GM21723 (cell line): ENCODE data around the gene XRN2.
"Not testable (repeated sequence)": the region's sequence is repeated elsewhere in the genome, so short reads cannot be mapped to it uniquely, and the experiment has no call there.

ENCODE experiments used
- ATAC-seq: cut with Tn5 transposase; IDR thresholded peaks from one replicate; pipeline ENCODE4 v1.9.1; 2021; ENCODE audit warnings: mild to moderate bottlenecking, moderate library complexity; ENCODE audit not compliant: unreplicated experiment

Gene XRN2

DNA sequence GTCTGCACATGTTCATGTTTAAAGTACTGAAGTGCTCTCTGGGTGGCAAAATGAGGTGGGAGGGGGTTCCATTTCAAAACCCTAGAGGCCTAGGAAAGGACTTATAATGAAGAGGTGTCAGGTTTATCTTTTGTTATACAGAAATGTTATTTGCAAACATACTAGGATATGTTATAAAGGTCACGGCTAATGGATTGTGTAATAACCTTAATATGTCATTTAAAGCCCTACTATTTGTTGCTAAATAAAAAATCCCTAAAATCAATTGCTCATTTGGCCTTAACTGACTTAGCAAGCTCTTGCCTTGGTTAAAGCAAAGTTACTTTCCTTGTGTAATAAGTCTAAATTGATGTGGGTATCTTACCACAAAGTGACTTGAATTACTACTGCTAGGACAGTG is 85.4 kb downstream of the XRN2 start:
- ATAC-seq, result no peak

DNA sequence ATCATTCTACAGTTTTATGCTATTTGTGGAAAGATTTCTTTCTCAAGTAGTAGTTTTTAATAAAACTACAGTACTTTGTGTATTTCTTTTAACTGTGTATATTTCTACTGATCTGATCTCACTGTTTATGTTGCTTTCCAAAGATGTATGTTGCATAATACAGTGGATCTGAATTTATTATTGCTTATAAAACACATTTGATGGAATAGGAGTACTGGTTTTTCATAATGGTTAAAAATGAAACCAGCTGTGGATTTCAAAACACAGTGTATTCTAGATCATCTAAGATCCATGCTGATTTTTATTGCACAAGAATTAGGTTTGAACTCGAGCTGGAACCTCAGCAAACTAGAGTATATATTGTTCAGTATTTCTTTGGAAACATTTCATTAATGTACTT is 86.2 kb downstream of the XRN2 start:
- no peak for ATAC-seq

DNA sequence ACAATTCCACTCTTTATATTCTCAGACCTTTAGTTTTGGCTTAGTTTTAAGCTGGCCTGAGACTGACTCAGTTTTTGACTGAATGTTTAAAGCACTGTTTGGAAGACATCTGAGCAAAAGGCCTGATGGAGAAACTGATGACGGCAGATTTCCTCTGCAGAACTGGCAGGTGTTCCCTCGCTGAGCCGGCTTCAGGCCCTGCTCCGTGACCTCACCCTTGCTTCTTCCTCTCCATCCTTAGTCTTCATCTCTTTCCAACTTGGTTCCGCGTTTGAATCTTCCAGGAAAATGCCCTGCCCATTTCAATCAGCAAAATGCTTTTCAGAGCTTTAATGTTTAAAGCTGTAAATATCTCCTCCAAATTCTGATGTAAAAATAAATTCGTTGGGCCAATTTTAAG is 87.6 kb downstream of the XRN2 start:
- ATAC-seq, result no peak

DNA sequence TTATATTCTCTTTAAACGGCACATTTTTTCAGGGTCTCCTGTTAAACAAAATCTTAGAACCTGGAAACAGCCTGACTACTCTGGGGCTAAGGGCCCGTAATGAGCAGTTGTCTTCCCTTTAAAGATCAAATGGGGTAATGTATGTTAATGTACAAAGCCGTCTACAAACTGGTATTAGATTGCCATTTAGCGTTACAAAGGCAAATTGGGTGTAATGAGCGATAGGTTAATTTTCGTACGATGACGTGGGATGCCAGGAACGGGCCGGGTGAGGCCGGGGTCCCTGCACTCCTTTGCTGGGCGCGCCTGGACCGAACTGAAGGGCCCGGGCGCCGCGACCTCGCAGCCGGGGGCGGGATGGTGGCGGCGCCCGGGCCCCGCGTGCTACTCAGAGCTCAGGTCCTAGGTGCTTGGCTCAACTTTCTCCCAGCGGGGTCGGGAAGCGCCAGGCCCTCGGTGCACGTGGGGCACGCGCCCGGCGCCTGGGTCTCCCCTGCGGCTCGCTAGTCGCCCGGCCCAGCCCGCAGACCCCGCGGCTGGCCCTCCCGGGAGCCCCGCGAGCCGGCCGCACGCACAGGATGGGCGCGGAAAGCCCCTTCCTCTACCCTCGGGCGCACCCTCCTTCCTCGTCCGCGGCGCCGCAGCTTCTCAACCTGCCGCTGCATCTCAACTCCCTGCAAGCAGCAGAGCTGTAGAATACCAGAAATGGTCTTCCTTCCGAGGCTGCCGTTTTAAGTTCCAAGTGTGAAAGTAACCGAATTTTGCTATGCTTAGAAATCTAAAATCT is 88.2 kb downstream of the XRN2 start:
- no peak for ATAC-seq

DNA sequence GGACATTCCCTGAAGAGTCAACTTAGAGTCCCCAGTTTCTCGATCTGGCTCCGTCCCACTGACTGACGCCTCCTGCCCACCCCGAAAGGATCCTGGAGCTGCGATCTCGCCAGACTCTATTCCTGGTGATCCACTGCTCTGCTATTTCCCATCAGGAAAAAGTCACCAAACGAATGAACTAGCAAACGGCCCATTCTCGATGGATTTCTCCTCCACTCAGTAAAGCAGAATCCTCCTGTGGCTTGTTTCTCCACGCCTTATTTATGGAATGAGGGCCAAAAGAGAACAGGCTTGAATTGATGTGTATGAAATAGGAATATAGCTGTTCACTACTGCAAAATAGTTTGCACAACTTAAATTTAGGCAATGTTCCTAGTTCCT is 88.8 kb downstream of the XRN2 start:
- ATAC-seq, result no peak

DNA sequence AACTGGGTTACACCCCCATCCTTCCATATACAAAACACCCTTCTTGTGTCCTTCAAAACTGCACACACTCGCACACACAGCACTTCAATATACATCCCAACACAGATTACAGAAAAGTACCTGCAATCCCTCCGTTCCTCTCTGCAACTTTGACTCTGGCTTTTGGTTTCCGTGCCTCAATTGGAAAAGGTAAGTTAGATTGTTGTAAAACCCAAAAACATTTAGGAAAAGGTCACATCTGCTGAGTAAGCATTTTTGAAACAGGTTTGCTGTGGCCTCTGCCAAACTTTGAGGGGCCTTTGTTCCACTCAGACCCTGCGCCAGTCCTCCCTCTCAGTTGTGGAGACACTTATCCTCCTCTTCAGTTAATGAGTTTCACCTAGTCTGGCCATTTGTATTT is 90.0 kb downstream of the XRN2 start:
- no peak for ATAC-seq

DNA sequence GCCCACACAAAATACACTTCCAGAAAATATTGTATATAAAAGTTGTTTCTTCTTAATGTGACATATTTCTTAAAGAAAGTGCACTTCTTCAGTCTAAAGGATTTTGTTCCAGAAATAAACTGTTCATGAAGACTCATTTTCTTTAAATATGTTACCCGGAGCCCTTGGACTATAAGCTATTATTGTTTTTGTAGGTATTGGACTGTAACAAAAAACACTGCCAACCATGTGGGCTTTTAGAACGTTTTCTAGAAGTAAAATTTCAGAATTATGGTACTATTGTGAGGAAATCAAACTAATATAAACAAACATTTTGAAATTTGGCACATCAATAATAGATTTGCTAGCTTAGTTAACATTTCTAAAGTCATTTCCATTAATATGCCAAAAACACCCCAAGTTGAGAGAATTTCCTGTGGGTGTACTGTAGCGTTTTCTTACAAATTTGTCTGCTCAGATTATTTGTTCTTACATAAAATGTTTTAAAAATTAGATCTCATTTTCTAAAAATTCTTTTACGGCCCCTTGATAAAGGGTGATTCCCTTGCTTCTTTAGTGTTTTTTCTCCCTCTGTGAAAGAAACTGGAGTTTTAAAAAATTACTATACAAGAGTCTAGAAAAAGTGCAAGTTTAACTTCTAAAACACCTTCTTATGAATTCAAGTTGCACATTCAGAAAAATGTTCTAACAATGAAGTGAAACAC is 90.8 kb downstream of the XRN2 start:
- no peak for ATAC-seq

DNA sequence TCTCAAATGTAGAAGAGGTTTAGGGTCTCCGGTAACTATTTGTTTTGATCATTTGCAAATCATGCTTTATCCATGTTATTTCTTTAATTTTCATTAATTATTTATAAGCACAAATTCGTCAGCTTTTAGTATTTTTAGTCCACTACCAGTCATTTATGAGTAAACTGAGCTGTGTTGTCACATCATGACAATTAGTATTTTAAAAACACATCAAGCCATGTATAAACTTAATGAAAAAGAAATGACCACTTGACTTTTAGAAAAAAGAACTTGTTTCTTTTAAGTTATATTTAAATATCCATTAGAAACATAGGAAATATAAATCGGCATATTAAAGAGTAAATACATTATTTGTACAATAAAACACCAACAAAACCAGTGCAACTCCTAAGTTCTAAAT is 91.4 kb downstream of the XRN2 start:
- no peak for ATAC-seq

DNA sequence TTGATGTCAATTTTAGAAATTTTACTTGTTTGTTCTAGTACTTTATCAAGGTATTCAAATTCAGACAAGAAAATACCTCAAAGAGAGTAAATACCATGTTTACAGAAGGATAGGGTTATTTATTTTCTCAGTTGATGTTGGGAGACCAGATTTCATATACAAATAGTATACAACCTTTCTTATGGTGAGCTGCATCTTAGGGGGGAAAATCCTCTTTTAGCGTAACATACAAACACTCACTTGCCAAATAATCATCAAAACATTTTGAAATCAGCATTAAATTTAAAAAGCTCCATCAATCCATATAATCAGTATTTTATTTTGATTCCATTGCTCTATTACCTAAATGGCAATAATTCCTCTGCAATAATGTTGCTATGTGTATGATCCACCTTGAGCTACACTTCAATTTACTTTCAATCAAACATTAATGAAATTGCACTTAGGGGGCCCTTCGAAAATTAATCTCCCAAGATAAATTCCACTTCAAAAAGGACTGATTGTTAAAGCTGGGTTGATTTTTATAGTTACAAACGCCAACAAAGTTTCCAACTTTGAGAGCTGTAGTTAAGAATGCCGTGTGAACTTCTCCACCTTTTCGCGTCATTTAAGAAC is 92.0 kb downstream of the XRN2 start:
- ATAC-seq, result no peak

DNA sequence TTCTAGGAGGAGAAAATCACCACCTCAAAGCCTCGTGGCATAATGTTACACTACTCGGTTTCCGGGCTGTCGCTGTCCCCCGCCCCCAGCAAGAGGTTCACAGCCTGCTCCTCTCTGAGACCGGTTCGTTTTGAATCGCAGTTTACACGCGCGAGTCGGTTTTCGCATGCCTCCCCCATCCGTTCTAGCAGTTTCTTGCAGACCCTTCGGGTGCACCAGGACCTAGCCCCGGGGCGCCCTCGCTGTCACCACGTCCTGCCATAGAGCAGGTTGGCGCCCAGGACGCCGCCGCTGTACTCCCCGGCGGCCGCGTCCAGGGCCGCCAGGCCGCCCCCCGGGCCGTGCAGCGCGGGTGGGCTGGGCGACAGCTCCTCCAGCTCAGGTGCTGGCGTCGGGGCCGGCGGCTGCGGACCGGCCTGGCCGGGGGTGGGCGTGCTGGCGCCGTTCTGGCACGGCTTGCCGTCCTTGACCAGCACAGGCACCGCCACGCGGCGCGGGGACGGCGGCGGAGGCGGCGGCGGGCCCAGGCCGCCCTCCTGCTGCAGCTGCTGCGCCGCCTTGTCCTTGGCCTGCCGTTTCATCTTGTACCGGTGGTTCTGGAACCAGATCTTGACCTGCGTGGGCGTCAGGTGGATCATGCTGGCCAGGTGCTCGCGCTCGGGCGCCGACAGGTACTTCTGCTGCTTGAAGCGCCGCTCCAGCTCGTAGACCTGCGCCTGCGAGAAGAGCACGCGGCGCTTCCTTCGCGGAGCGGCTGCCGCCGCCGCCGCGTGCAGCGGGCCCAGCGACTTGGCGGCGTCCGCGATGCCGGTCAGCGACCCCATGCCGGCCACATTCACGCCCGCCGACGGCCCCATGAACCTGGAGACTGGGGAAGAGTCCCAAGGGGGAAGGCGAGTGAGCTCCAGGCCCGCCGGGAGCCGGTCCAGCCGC is 92.8 kb downstream of the XRN2 start:
- no peak for ATAC-seq

DNA sequence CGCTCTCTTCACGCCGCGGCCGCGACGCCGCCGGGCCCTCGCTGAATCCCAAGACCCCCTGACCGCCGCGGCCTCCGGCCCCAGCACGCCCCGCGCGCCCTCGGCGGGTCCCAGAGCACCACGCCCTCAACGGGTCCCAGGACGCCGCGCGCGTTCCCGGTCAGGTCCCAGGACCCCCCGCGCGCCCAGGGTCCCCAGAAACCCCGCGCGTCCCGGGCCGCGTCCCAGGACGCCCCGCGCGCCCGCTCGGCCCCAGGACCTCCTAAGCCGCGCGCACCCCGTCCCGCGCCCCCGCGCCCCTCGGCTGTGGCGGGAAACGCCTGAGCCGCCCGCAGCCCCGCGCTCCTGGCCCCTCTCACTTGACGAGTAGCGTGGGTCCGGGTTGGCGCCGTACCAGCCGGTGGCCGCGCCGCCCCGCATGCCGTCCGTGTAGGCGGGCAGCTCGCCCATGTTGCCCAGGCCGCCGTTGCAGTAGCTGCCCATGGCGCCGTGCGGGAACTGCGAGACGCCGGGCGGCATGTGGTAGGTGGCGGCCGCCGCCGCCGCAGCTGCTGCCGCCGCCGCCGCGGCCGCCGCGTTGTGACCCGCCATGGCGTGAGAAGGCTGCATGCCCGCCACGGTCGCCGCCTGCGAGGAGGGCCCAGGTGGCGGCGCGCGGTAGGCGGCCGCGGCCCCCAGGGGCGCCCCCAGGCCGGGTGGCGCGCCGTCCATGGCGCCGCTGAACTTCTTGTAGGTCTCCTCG is 93.6 kb downstream of the XRN2 start:
- no peak for ATAC-seq

DNA sequence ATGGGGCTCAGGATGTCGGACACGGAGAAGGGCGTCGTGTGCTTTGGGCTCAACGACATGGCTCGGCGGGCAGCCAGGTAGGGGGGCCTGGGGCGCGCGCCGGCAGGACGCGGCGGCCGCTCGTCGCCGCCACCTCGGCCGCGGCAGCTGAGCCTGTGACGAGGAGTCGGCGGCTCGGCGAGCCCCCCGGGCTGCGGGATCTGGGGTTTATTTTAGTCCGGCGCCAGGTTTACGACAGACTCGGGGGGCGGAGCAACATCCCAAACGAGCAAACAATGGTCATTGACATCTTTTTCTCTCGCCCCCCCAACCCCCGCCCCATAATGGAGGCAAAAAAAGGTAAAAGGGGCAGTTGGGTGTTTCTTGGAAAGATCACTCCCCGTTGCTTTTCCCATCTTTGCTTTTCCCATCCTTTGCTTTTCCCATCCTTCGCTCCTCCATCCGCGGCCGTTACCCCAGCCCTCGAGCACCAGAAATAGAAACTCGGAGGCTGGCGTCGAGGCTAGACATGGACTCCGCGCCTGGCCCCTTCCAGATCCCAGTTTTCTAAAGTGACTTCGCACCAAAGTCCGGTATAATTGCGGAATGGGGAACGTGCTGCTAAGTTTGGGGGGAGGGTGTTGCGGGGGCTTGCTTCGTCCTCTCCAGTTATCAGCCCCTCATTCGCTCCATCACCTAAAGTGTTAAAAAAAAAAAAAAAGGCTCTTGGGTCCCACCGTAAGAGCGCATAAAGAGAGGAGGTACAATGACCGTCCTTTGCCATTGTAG is 94.4 kb downstream of the XRN2 start, which contains the start of gene NKX2-4:
Gene NKX2-4, minus strand, starts transcription at position 186 of the 768 bp plus-strand sequence. Its CDS starts 127 bp downstream, at position 59.
- no peak for ATAC-seq

DNA sequence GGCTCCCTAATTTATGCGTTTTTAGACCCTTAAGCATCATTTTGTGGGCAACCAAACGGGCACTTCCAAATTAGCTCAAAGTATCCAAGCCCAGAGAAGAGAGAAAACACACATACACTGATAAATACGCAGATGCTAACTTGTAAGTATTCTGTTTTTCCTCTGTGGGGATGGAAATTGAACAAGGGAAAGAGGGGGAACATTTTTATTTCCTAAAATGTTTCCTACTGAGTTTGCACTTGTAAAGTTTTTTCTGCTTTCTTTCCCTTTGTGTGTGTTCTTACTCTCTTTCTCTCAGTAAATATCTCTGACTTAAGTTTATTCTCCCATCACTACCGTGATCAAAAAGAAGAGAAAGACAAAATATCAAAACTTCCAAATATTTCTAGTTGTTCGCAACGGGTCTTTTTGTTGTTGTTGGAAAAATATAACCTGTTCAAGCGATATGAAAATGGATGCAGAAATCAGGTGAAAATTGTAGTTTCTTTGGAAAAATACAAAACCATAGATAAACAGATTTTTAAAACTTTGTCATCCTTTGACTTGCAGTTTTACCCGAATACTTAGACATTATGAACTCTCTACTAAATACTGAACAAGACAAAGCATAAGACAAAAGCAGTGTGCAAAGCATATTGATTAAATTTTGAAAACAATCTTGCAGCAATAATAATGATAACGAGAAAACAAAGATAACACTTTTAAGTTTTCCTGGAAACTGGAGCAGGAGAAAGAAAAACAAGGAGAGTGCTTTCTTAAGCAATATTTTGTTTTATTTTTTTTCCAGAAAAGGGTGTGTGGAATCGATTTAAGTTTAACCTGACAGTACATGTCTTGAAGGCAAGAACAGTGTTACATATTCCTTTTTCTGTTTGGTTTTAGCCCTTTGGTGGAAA is 95.2 kb downstream of the XRN2 start:
- no peak for ATAC-seq

DNA sequence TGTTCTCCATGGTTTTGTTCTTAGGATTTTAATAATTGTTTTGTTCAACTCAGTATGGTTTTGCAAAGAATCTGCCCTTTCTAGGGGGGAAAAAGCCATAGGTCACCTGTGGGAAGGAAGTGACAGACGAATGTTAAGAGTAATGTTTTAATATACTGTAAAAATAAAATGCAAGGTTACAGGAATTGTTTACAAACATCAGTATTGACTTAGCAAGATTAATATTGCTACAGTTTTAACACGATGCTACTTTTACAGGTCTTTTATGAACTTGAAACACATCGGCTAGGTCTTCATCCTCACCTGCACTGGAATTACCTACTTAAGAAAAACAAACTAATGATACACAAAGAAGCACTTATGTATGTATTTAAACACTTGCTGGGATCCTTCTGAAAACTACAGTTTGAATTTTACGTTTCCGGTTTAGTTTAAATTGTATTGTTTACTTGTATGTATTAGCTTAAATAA is 95.9 kb downstream of the XRN2 start:
- ATAC-seq, result no peak

DNA sequence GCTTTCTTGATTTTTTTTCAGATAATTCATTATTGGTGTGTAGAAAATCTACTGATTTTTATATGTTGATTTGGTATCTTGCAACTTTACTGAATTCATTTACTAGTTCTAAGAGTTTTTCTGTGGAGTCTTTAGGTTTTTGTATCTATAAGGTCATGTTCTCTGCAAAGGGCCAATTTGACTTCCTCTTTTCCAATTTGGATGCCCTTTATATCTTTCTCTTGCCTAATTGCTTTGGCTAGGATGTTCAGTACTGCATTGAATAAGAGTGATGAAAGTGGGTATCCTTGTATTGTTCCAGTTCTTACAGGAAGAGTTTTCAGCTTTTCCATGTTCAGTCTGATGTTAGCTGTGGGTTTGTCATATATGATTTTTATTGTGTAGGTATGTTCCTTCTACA is 108.6 kb downstream of the XRN2 start:
- no peak for ATAC-seq

DNA sequence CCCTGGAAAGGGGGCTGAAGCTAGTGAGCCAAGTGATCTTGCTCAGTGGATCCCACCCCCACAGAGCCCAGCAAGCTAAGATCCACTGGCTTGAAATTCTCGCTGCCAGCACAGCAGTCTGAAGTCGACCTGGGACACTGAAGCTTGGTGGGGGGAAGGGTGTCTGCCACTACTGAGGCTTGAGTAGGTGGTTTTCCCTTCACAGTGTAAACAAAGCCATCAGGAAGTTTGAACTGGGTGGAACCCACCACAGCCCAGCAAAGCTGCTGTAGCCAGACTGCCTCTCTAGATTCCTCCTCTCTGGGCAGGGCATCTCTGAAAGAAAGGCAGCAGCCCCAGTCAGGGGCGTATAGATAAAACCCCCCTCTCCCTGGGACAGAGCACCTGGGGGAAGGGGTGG is 110.9 kb downstream of the XRN2 start:
- ATAC-seq, result not testable (repeated sequence)

DNA sequence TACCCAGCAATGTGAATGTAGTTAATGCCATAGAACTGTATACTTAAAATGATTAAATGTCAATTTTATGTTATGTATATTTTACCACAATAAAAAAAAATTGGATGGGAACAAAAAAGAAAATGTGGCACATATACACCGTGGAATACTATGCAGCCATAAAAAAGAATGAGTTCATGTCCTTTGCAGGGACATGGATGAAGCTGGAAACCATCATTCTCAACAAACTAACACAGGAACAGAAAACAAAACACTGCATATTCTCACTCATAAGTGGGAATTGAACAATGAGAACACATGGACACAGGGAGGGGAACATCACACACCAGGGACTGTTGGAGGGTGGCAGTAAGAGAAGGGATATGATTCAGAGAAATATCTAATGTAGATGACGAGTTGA is 116.0 kb downstream of the XRN2 start:
- ATAC-seq, result not testable (repeated sequence)

DNA sequence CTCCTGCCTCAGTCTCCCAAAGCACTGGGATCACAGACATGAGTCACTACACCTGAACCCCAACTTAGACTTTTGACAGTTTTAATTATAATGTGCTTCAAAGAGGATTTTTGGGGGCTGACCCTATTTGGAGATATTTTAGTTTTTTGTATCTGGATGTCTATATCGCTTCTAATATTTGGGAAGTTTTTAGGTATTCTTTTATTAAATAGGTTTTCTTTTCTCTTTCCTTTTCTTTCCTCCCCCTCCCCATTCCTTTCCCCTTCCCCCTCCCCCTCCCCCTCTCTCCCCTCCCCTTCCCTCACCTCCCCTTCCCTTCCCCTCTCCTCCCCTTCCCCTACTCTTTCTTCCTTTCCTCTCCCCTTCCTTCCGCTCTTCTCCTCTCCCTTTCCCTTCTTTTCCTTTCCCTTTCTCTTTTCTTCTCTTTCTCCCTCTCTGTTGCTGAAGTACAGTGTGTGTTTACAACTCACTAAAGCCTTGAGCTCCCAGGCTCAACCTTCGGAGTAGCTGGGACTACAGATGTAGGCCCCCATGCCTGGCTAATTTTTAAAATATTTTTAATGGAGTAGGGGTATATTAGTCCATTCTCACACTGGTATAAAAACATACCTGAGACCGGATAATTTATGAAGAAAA is 118.6 kb downstream of the XRN2 start:
- no peak for ATAC-seq
